CD4-positive, CD25-positive, alpha-beta regulatory T cell (primary cell): ENCODE data around the gene IGFBP4. TPM values are rescaled to one million over a fixed set of nuclear protein-coding genes. Genes with fewer than 3 reads are reported as not detected.
A peak's percentile ranks its signal among the peaks of the same experiment; 100 is the strongest.

ENCODE experiments used
- ATAC-seq, 2 donors: fragments of 150-1000 bp; cut with Tn5 transposase; one replicate each; pipeline ENCODE4 v1.10.0; 2021; ENCODE audit warnings: low read depth in 2 of 2, moderate number of reproducible peaks in 2 of 2, moderate library complexity in 1 of 2
- DNase-seq, 3 donors: peaks; one replicate each; pipeline versions ENCODE4 v3.0.0 to v3.0.0-alpha.2; 2012 to 2022; ENCODE audit warnings: mixed read lengths in 1 of 3
- H3K27ac ChIP-seq: one replicate; pipeline ENCODE4 v1.7.0; 2013; ENCODE audit warnings: mild to moderate bottlenecking, low read length; ENCODE audit not compliant: insufficient read depth, poor library complexity, severe bottlenecking
- H3K27me3 ChIP-seq: one replicate; pipeline ENCODE4 v1.7.0; 2013; ENCODE audit warnings: low read length; ENCODE audit not compliant: control insufficient read depth, insufficient read depth
- H3K36me3 ChIP-seq: one replicate; pipeline ENCODE4 v1.7.0; 2013; ENCODE audit warnings: mild to moderate bottlenecking, low read length, moderate library complexity; ENCODE audit not compliant: control insufficient read depth, insufficient read depth
- H3K4me1 ChIP-seq: 2 replicates; pipeline ENCODE4 v1.7.0; 2013; ENCODE audit warnings: mild to moderate bottlenecking, low read length; ENCODE audit not compliant: insufficient read depth, control insufficient read depth, poor library complexity, severe bottlenecking
- H3K4me3 ChIP-seq: one replicate; pipeline ENCODE4 v1.7.0; 2013; ENCODE audit warnings: low read depth, mild to moderate bottlenecking, low read length, moderate library complexity
- H3K9me3 ChIP-seq, 2 experiments: 1 replicate in 1 of 2; 2 replicates in 1 of 2; pipeline ENCODE4 v1.7.0; 2013; ENCODE audit warnings: low read length in 2 of 2, mild to moderate bottlenecking in 1 of 2, moderate library complexity in 1 of 2; ENCODE audit not compliant: control insufficient read depth in 2 of 2
- H3K27ac Mint-ChIP-seq, 3 donors: one replicate each; pipeline ENCODE4 v1.8.0; 2020 to 2022; ENCODE audit warnings: mild to moderate bottlenecking in 3 of 3, mixed read lengths in 3 of 3, moderate library complexity in 2 of 3
- H3K27me3 Mint-ChIP-seq: one replicate; pipeline ENCODE4 v1.8.0; 2022; ENCODE audit warnings: mild to moderate bottlenecking, mixed read lengths
- H3K36me3 Mint-ChIP-seq: one replicate; pipeline ENCODE4 v1.8.0; 2020; ENCODE audit warnings: mixed read lengths
- H3K4me1 Mint-ChIP-seq, 4 donors: one replicate each; pipeline ENCODE4 v1.8.0; 2020 to 2022; ENCODE audit warnings: mixed read lengths in 4 of 4, mild to moderate bottlenecking in 1 of 4
- H3K4me3 Mint-ChIP-seq, 4 donors: one replicate each; pipeline ENCODE4 v1.8.0; 2020 to 2022; ENCODE audit warnings: mild to moderate bottlenecking in 4 of 4, mixed read lengths in 4 of 4, moderate library complexity in 3 of 4
- H3K9me3 Mint-ChIP-seq, 7 donors: one replicate each; pipeline ENCODE4 v1.8.0; 2020 to 2022; ENCODE audit warnings: mixed read lengths in 7 of 7, mild to moderate bottlenecking in 3 of 7, moderate library complexity in 2 of 7
- polyA plus RNA-seq, 4 donors: library from polyadenylated mRNA; unstranded; fragments of 300-500 nt; fragmentation: Illumina TruSeq; gene quantifications; one replicate each; pipeline ENCODE4 v1.2.3, GENCODE V29; 2021
- total RNA-seq: library from RNA; stranded (reverse); gene quantifications from one replicate; pipeline ENCODE4 v1.2.3, GENCODE V29; 2022

The IGFBP4 gene
- total and polyA plus RNA-seq, 5 donors from 2014 or later = 0.63 to 3.7 (median 1.2) TPM

- ATAC-seq (no peak), DNase-seq (no peak)
- Histone ChIP-seq H3K9me3 (no peaks in the 10 kb centered on the region), H3K27me3 (no peaks in the 10 kb centered on the region), H3K4me1 (peaks cover 30% of the 10 kb centered on the region), H3K4me3 (peak overlapping the region; percentile 15), H3K36me3 (no peaks in the 10 kb centered on the region), H3K27ac (peak overlapping the region; percentile 83)
- no peaks in the 10 kb centered on the region for H3K9me3 Mint-ChIP-seq
- peak overlapping the region; percentile 98 to 99 (median 99) for H3K27ac Mint-ChIP-seq
- no peaks in the 10 kb centered on the region for H3K36me3 Mint-ChIP-seq
- peak overlapping the region; percentile 48 to 86 (median 74) for H3K4me3 Mint-ChIP-seq
- H3K27me3 Mint-ChIP-seq = no peaks in the 10 kb centered on the region
- peaks cover 13 to 59% (median 26%) of the 10 kb centered on the region in 4 donors for H3K4me1 Mint-ChIP-seq
Observed at GRCh38 chr17:40479754-40480480, 36.7 kb downstream of the IGFBP4 start.

GRCh38 chr17:40480501-40481003, 37.3 kb downstream of the IGFBP4 start:
- Histone ChIP-seq H3K9me3 (no peaks in the 10 kb centered on the region), H3K27ac (peak overlapping the region; percentile 83), H3K4me1 (peaks cover 30% of the 10 kb centered on the region), H3K27me3 (no peaks in the 10 kb centered on the region), H3K36me3 (no peaks in the 10 kb centered on the region), H3K4me3 (peak overlapping the region; percentile 26)
- Mint-ChIP-seq H3K4me3 (peak overlapping the region; percentile 48 to 86 (median 74)), H3K9me3 (no peaks in the 10 kb centered on the region), H3K4me1 (peaks cover 13 to 60% (median 30%) of the 10 kb centered on the region in 4 donors), H3K27ac (peak overlapping the region; percentile 98 to 99 (median 99)), H3K27me3 (no peaks in the 10 kb centered on the region), H3K36me3 (no peaks in the 10 kb centered on the region)
- peak; percentile 91 to 92 for ATAC-seq
- DNase-seq = peak; percentile 63 to 98 (median 92)

GRCh38 chr17:40481106-40481505, 37.9 kb downstream of the IGFBP4 start:
- peak overlapping the region; percentile 98 to 99 (median 99) for H3K27ac Mint-ChIP-seq
- ATAC-seq = no peak
- H3K4me1 Mint-ChIP-seq = peaks cover 13 to 63% (median 30%) of the 10 kb centered on the region in 4 donors

GRCh38 chr17:40482722-40483121, 39.5 kb downstream of the IGFBP4 start:
- Histone ChIP-seq H3K36me3 (no peaks in the 10 kb centered on the region), H3K4me1 (peaks cover 30% of the 10 kb centered on the region), H3K27me3 (no peaks in the 10 kb centered on the region), H3K9me3 (no peaks in the 10 kb centered on the region), H3K4me3 (no peak overlapping the region), H3K27ac (no peak overlapping the region)
- Mint-ChIP-seq H3K4me3 (peak overlapping the region in 1 of 4 donors; percentile 16), H3K27me3 (peaks cover 4% of the 10 kb centered on the region), H3K27ac (peak overlapping the region; percentile 91 to 99 (median 94)), H3K9me3 (no peaks in the 10 kb centered on the region), H3K36me3 (no peaks in the 10 kb centered on the region), H3K4me1 (peaks cover 13 to 60% (median 30%) of the 10 kb centered on the region in 4 donors)
- DNase-seq = no peak
- no peak for ATAC-seq

More at GRCh38 chr17:40481106-40481505, 37.9 kb downstream of the IGFBP4 start:
- no peaks in the 10 kb centered on the region for H3K36me3 Mint-ChIP-seq
- peak overlapping the region; percentile 83 for H3K27ac ChIP-seq
- H3K4me1 ChIP-seq = peaks cover 30% of the 10 kb centered on the region
- H3K4me3 Mint-ChIP-seq = peak overlapping the region in 3 of 4 donors; percentile 73 to 86 (median 75)
- no peak for DNase-seq
- no peaks in the 10 kb centered on the region for H3K27me3 ChIP-seq
- no peaks in the 10 kb centered on the region for H3K36me3 ChIP-seq
- peak overlapping the region; percentile 26 for H3K4me3 ChIP-seq
- H3K9me3 Mint-ChIP-seq = no peaks in the 10 kb centered on the region
- no peaks in the 10 kb centered on the region for H3K27me3 Mint-ChIP-seq
- H3K9me3 ChIP-seq = no peaks in the 10 kb centered on the region

GRCh38 chr17:40483679-40484078, 40.4 kb downstream of the IGFBP4 start:
- Mint-ChIP-seq H3K4me3 (no peak overlapping the region), H3K27me3 (peaks cover 4% of the 10 kb centered on the region), H3K9me3 (no peaks in the 10 kb centered on the region), H3K27ac (peak overlapping the region; percentile 66 to 99 (median 91)), H3K36me3 (no peaks in the 10 kb centered on the region), H3K4me1 (peaks cover 13 to 61% (median 32%) of the 10 kb centered on the region in 4 donors)
- Histone ChIP-seq H3K27ac (no peak overlapping the region), H3K27me3 (no peaks in the 10 kb centered on the region), H3K4me3 (no peak overlapping the region), H3K9me3 (no peaks in the 10 kb centered on the region), H3K36me3 (no peaks in the 10 kb centered on the region), H3K4me1 (peaks cover 30% of the 10 kb centered on the region)
- DNase-seq (no peak), ATAC-seq (no peak)

GRCh38 chr17:40484285-40484972, 41.2 kb downstream of the IGFBP4 start:
- Mint-ChIP-seq H3K4me1 (peaks cover 13 to 60% (median 31%) of the 10 kb centered on the region in 4 donors), H3K9me3 (no peaks in the 10 kb centered on the region), H3K27me3 (peaks cover 4% of the 10 kb centered on the region), H3K27ac (peak overlapping the region; percentile 52 to 99 (median 91)), H3K36me3 (no peaks in the 10 kb centered on the region), H3K4me3 (no peak overlapping the region)
- no peaks in the 10 kb centered on the region for H3K27me3 ChIP-seq
- no peak overlapping the region for H3K27ac ChIP-seq
- ATAC-seq = no peak
- no peak for DNase-seq
- no peak overlapping the region for H3K4me3 ChIP-seq
- no peaks in the 10 kb centered on the region for H3K9me3 ChIP-seq
- peaks cover 26% of the 10 kb centered on the region for H3K4me1 ChIP-seq
- no peaks in the 10 kb centered on the region for H3K36me3 ChIP-seq

- H3K4me1 ChIP-seq = peaks cover 25% of the 10 kb centered on the region
- peaks cover 13 to 60% (median 31%) of the 10 kb centered on the region in 4 donors for H3K4me1 Mint-ChIP-seq
- no peak overlapping the region for H3K4me3 ChIP-seq
- no peaks in the 10 kb centered on the region for H3K9me3 Mint-ChIP-seq
- H3K36me3 Mint-ChIP-seq = no peaks in the 10 kb centered on the region
- no peak overlapping the region for H3K27ac ChIP-seq
- no peaks in the 10 kb centered on the region for H3K27me3 ChIP-seq
- H3K9me3 ChIP-seq = no peaks in the 10 kb centered on the region
- DNase-seq = no peak
- peak overlapping the region in 1 of 3 donors; percentile 91 for H3K27ac Mint-ChIP-seq
- no peak for ATAC-seq
- H3K4me3 Mint-ChIP-seq = no peak overlapping the region
- peaks cover 4% of the 10 kb centered on the region for H3K27me3 Mint-ChIP-seq
- no peaks in the 10 kb centered on the region for H3K36me3 ChIP-seq
Observed at GRCh38 chr17:40484973-40485530, 41.8 kb downstream of the IGFBP4 start.
